GM12878 (cell line): ENCODE results near the gene ASB9. TPM values are rescaled to one million over a fixed set of nuclear protein-coding genes. Genes with fewer than 3 reads are reported as not detected.
"Not testable (repeated sequence)": the region's sequence is repeated elsewhere in the genome, so short reads cannot be mapped to it uniquely, and the experiment has no call there.

Experiments
- ATAC-seq: fragments of 200-7000 bp; cut with Tn5 transposase; 3 replicates; pipeline ENCODE4 v1.9.1; 2020; ENCODE audit warnings: mild to moderate bottlenecking, moderate library complexity
- BruUV-seq: library from RNA; stranded (reverse); fragments of 400-500 nt; replicated peaks from 2 replicates; lab custom pipeline; 2021; lab: Mats Ljungman, UMichigan
- CTCF ChIA-PET: fragments of 300-600 bp; sonication (Branson Sonifier 250); formaldehyde crosslinking; extraction: SDS; loops from one replicate; lab custom pipeline; 2021; ENCODE audit warnings: inconsistent platforms; lab: Yijun Ruan, JAX
- POLR2A ChIA-PET: fragments of 350-600 bp; formaldehyde crosslinking; extraction: SDS; loops from one replicate; lab custom pipeline; 2021; ENCODE audit warnings: inconsistent platforms; lab: Charles Lee
- RAD21 ChIA-PET: fragments of 300-600 bp; sonication (Branson Sonifier 250); formaldehyde crosslinking; loops from one replicate; lab custom pipeline; 2023; ENCODE audit warnings: antibody characterized with exemption; ENCODE audit not compliant: unreplicated experiment; lab: Charles Lee
- SMC1A ChIA-PET: fragments of 300-600 bp; sonication (Branson Sonifier 250); formaldehyde crosslinking; loops from one replicate; lab custom pipeline; 2023; ENCODE audit not compliant: unreplicated experiment, uncharacterized antibody; lab: Charles Lee
- DNase-seq: peaks from one replicate; pipeline ENCODE4 v3.0.0-alpha.2; 2011; ENCODE audit warnings: low read depth, low spot score
- FAIRE-seq: peaks from 3 replicates; lab custom pipeline; 2011; peaks lifted over from hg19 to GRCh38; lab: Jason Lieb, UNC
- H2AFZ ChIP-seq: 2 replicates; pipeline ENCODE4 v1.6.0; 2011; ENCODE audit warnings: low read depth, low read length, control low read depth; ENCODE audit not compliant: control insufficient read depth
- H3K27ac ChIP-seq: 2 replicates; pipeline ENCODE4 v1.5.1; 2011; ENCODE audit warnings: control low read depth; ENCODE audit not compliant: control insufficient read depth, insufficient read depth
- H3K27me3 ChIP-seq, 2 experiments: replicated peaks in 1 of 2; 2 replicates each; pipeline versions ENCODE4 v1.6.0 to v1.6.1; 2011; ENCODE audit warnings: low read length in 1 of 2; ENCODE audit not compliant: control insufficient read depth in 2 of 2, insufficient read depth in 2 of 2
- H3K36me3 ChIP-seq, 2 experiments: 2 replicates each; pipeline ENCODE4 v1.5.1; 2011; ENCODE audit warnings: low read length in 1 of 2; ENCODE audit not compliant: control insufficient read depth in 2 of 2, insufficient read depth in 2 of 2
- H3K4me1 ChIP-seq: 2 replicates; pipeline ENCODE4 v1.6.1; 2011; ENCODE audit warnings: mild to moderate bottlenecking, low read length, moderate library complexity, mixed read lengths; ENCODE audit not compliant: control insufficient read depth, insufficient read depth
- H3K4me2 ChIP-seq: 2 replicates; pipeline ENCODE4 v1.6.0; 2011; ENCODE audit warnings: control low read depth; ENCODE audit not compliant: control insufficient read depth, insufficient read depth
- H3K4me3 ChIP-seq: fragments of 200-600 bp; sonication (generic); 2 replicates; pipeline ENCODE4 v1.5.1; 2016
- H3K79me2 ChIP-seq: 2 replicates; pipeline ENCODE4 v1.6.0; 2011; ENCODE audit warnings: low read length; ENCODE audit not compliant: control insufficient read depth, insufficient read depth
- H3K9ac ChIP-seq: 2 replicates; pipeline ENCODE4 v1.8.0; 2011; ENCODE audit warnings: low read length, control low read depth, mixed read lengths; ENCODE audit not compliant: control insufficient read depth, insufficient read depth
- H3K9me3 ChIP-seq: replicated peaks from 3 replicates; pipeline ENCODE4 v1.5.1; 2011; ENCODE audit warnings: mild to moderate bottlenecking, low read length; ENCODE audit not compliant: control insufficient read depth, insufficient read depth
- H4K20me1 ChIP-seq: 2 replicates; pipeline ENCODE4 v1.6.0; 2011; ENCODE audit not compliant: control insufficient read depth, insufficient read depth
- FOXM1 ChIP-seq: IDR thresholded peaks from 2 replicates; pipeline ENCODE4 v1.6.1; 2012; ENCODE audit warnings: low read depth, mild to moderate bottlenecking, inconsistent platforms, low read length, moderate library complexity
- HSF1 ChIP-seq: fragments of 150-350 bp; IDR thresholded peaks from 2 replicates; pipeline ENCODE4 v1.6.1; 2014; ENCODE audit warnings: mild to moderate bottlenecking, low read depth, low read length
- NFYB ChIP-seq: IDR thresholded peaks from 2 replicates; pipeline ENCODE4 v1.6.1; 2011; ENCODE audit warnings: low read depth, mild to moderate bottlenecking, low read length, improper control_type of control experiment, moderate library complexity; ENCODE audit not compliant: insufficient read depth
- NR2C2 ChIP-seq: IDR thresholded peaks from 2 replicates; pipeline ENCODE4 v1.6.1; 2011; ENCODE audit warnings: borderline replicate concordance, low read depth; ENCODE audit not compliant: control insufficient read depth, insufficient read length
- NR2F1 ChIP-seq: fragments of 450-650 bp; conservative IDR thresholded peaks from 2 replicates; pipeline ENCODE4 v1.6.1; 2017; ENCODE audit warnings: mild to moderate bottlenecking
- RB1 ChIP-seq: fragments of 450-650 bp; formaldehyde crosslinking; IDR thresholded peaks from 2 replicates; pipeline ENCODE4 v1.6.1; 2017; ENCODE audit warnings: mild to moderate bottlenecking, borderline replicate concordance
- TCF3 ChIP-seq: IDR thresholded peaks from 2 replicates; pipeline ENCODE4 v1.6.1; 2012; ENCODE audit warnings: low read depth, mild to moderate bottlenecking, low read length, borderline replicate concordance; ENCODE audit not compliant: insufficient read depth
- WGBS: methylation state at CpG from one replicate; pipeline ENCODE4 v1.1.6; 2016; ENCODE audit warnings: low lambda C conversion rate; ENCODE audit not compliant: insufficient replicate concordance, insufficient coverage; ENCODE audit errors: missing lambda C conversion rate; 5-methylcytosine and 5-hydroxymethylcytosine counted together
- in situ Hi-C: fragments of 300-500 bp; cut with MboI; formaldehyde crosslinking; loops from 9 replicates; pipeline ENCODE4 v1.14.3; 2018; ENCODE audit warnings: mixed read lengths
- intact Hi-C: fragments of 100-400 bp; cut with micrococcal nuclease; formaldehyde crosslinking; loops from one replicate; pipeline ENCODE4 v1.14.2; 2022; ENCODE audit not compliant: unreplicated experiment
- polyA plus RNA-seq, 11 experiments: library from polyadenylated mRNA; depleted of rRNA in 4 of 11; unstranded in 6 of 11; stranded (reverse) in 5 of 11; fragments of >200 nt; fragmentation: Nextera tagmentation in 4 of 11; fragmentation: Illumina TruSeq in 1 of 11; extraction: Ambion mirVana in 4 of 11; extraction: Trizol in 1 of 11; gene quantifications; 1 replicate in 1 of 11; 2 replicates in 10 of 11; pipeline versions ENCODE4 v1.2.1 to v1.2.3, GENCODE V29; 2011 to 2016; ENCODE audit warnings: inconsistent platforms in 2 of 11, missing spikeins in 2 of 11, low read depth in 1 of 11
- total RNA-seq, 4 experiments: library from RNA; depleted of rRNA in 3 of 4; stranded (reverse); fragments of >200 nt in 3 of 4; fragmentation: Illumina TruSeq in 1 of 4; extraction: Trizol in 1 of 4; gene quantifications; 2 replicates each; pipeline versions ENCODE4 v1.2.1 to v1.2.3, GENCODE V29; 2013 to 2021

Gene ASB9
- total and polyA plus RNA-seq, 10 of the 15 experiments (the other 5 are each of a cell fraction or from before 2014, with no cell fraction given), result 0.31 to 3.5 (median 0.74) TPM

- TF ChIP-seq HSF1, result no peak
- no peak for TF ChIP-seq TCF3
- no peak for TF ChIP-seq NR2C2
- TF ChIP-seq RB1, result no peak
- no peak for TF ChIP-seq FOXM1
- no peak for TF ChIP-seq NR2F1
Measured at GRCh38 chrX:15274946-15275345, 5.1 kb upstream of the ASB9 start (continued).

GRCh38 chrX:15273275-15273674 lies 3.4 kb upstream of the ASB9 start:
- DNase-seq, ATAC-seq, RAD21 ChIA-PET: not testable (repeated sequence)

More at GRCh38 chrX:15273275-15273674, 3.4 kb upstream of the ASB9 start:
- 60% methylated on average over 10 of the region's 10 CpGs for WGBS
- H3K36me3 ChIP-seq, H3K4me2 ChIP-seq, in situ Hi-C loops, H3K4me1 ChIP-seq, H3K27me3 ChIP-seq, intact Hi-C loops, H3K9me3 ChIP-seq, BruUV-seq, H3K27ac ChIP-seq, FAIRE-seq, H3K4me3 ChIP-seq, H3K9ac ChIP-seq, H3K79me2 ChIP-seq, H4K20me1 ChIP-seq, H2AFZ ChIP-seq: not testable (repeated sequence)
- CTCF ChIA-PET, result interaction anchor here (0.9 kb wide), 1 partner anchor 196 kb away, joined by 3 read pairs; no protein-coding TSS in a partner anchor
- POLR2A ChIA-PET, result interaction anchor here (1.4 kb wide), 1 partner anchor 12 kb away, joined by 3 read pairs; no protein-coding TSS in a partner anchor
- peak; percentile 21; the same call in 1 of the 2 replicates for TF ChIP-seq NFYB
- SMC1A ChIA-PET, result interaction anchor here (1.2 kb wide), 1 partner anchor 18 kb away, joined by 3 read pairs; no protein-coding TSS in a partner anchor
